GM10847 (cell line): ENCODE results near the gene NIN.

Experiments
- POLR2A ChIP-seq: IDR thresholded peaks from 2 replicates; pipeline ENCODE4 v1.6.1; 2011; ENCODE audit not compliant: insufficient read length; ENCODE audit errors: extremely low read depth

Gene NIN

DNA sequence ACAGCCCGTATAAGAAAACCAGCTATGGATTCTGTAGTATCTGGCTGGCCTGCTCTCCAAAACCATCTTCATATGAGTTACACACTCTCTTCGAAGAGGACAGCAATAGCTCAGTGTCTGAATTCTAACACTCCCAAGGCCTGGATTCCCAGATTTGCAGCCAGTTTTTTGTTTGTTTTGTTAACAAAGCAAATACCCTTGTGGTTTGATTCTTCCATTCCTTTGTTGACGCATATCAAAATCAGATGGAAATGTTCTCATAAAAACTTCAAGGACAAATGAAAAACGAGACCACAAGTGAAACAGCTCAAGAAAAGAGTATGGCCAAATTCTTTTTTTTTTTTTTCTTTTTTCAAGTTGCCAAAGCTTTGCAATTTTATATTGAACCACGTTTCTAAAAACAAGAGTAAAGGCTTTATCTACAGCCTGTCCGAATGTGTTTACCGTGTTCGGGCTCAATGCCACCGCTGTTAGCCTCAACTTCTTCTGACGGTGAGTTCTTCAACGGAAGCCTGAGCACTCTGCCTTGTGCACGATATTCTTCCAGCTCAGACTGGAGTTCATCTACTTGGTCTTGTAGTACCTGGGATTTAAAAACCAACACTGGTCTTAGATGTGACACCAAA lies 67.5 kb downstream of the NIN start:
- TF ChIP-seq POLR2A, result no peak

DNA sequence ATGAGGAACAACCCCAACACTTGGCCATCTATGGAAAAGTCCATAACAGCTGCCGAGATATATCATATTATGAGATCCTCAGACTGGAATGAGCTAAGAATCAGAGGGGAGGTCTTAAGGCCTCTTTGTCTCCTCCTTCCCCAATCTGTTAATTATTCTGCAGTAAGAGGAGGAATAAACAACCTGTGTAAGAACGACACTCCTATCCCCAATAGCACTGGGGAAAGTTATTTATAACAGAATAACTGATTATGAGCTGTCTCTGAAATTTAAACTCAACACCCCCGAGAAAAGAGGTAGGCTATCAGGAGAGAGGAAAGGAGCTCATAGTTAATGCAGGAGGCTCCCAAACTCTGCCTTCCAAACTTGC lies 68.0 kb downstream of the NIN start:
- no peak for TF ChIP-seq POLR2A

DNA sequence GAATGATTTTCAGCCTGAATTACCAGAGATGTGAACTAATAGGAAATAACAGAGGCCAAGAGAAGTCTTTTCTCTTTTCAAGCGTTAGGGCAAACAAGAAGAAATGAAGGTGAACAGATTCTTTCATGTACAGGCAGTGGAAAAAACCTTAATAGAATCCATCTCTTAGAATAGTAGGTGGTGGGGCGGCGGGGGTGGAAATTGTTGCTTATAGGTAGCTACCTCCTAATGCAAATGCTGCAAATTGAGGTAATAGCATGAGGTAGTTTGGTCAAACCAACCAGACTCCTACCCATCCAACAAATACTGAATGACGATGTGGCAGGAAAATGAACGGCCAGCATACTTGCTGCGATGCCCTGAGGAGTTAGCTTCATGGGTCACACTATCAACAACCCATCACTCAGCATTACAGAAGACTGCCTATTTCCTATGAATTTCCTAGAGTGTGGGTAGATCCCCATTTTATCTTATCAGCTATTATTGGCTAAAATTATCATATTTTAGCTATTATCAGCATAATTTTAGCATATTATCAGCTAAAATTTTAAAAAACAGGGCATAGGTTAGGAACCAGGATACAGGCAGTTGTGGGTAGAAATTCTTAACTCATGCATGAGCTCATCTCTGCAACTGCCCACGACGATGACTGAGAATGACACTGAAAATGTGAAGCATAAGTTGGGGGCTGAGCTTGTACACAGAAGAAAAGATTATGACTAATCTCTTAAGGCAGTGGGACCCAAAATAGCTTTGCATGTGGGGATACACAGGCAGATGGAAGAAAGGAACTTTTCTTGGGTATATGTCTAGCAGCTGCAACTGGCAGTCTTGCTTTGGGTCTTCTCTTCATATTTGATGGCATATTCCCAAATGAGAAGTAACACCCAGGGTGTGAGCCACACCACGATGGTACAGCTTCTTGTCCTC lies 68.7 kb downstream of the NIN start:
- TF ChIP-seq POLR2A, result no peak

DNA sequence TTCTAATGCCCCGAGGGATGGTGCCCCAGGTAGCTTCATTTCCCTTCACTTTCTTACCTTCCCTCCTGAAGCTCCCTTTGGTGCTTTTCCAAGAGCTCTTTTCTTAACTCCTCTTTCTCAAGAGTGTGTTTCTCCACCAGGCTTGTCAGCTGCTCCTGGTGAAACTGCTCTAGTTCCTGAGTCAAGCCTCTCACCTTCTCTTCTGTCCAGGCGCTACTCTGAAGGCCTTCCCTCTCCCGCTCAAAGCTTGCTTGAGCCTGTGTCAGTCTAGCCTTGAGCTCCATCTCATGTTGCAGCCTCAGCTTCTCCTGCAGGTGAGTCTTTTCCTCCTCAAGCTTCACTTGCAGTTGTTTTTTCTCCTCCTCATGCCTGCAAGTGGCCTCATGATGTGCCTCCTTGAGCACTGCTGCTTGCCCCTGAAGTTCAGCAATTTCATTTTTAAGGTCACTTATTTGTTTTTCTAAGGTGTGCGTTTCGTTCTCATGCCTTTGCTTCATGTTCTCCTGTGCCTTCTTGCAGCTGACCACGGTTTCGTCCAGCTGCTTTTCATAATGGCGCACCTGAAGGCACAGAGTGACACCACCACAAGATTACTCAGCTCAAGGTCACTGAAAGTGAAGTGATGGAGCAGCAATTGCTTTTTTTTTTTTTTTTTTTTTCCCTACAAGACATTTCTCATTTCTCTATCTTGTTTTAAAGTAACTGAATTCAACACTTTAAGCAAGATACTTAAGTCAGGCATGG lies 71.0 kb downstream of the NIN start:
- no peak for TF ChIP-seq POLR2A

DNA sequence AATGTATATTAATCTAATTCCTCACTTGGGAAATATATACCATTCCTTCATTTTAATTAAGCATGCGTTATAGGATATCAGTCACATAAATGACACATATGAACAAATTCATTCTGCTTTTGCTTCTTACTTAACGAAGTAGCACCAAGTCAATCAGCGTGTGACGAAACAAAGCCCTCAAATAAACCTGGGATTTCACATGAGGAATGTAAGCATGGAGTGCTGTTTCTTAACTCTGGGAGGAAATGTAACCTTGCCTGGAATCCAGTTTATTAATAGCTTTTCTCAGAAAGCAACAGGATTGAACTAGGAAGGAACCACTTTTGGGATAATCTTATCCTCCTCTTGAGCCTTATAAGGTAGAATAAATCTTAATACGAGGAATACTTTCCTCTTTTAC lies 72.0 kb downstream of the NIN start:
- TF ChIP-seq POLR2A, result no peak

DNA sequence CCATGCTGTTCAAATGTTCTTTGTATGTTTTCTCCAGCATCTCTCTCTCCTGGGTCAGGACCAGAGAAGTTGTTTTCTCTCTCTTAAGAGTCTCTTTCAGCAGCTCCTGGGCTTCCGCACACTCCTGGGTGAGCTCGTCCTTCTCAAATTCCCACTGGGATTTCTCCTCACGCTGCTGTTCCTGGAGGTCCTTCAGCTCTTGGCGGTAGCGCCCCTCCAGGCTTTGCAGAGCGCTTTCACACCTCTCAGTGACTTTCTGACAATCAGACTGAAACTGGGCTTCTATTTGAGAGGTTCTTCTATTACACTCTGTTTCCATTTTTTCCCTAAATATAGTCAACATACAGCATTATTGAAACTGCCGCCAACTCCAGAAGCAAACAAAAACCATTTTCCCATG lies 72.7 kb downstream of the NIN start:
- TF ChIP-seq POLR2A, result no peak

DNA sequence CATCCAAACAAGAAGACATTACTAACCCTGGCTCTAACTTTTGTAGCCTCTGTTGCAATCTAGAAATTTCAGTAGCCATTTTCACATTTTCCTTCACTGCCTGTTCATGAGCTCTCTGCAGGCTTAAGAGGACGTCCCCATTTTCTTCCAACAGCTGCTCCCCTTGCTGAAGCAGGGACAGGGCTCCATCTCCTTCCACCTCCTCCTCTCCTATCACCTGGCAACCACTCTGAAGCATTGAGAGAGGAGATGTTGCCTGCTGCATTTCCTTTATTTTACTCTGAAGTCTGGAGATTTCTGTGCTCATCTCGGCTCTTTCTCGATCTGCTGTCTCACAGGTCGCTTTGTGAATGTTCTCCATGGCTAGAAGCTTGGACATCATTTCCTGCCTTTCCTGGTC lies 73.3 kb downstream of the NIN start:
- TF ChIP-seq POLR2A, result no peak

DNA sequence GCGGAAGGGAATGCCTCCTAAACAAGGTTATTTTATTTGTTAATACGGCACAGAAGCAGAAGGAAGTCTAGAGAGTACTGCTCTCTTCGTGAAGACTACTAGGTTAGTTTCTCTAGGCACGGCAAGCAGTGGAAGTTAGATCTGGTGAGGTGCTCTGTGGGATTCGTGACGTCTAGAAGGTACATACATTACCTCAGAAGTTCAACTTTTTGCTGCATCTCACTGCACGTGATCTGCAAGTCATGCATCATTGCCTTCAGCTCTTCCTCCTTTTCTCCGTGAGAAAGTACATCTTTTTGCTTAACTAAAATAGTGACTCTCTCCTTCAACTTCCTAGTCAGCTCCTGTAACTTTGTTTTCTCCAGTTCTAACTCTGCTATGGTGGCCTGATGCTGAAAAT lies 74.7 kb downstream of the NIN start:
- TF ChIP-seq POLR2A, result no peak

DNA sequence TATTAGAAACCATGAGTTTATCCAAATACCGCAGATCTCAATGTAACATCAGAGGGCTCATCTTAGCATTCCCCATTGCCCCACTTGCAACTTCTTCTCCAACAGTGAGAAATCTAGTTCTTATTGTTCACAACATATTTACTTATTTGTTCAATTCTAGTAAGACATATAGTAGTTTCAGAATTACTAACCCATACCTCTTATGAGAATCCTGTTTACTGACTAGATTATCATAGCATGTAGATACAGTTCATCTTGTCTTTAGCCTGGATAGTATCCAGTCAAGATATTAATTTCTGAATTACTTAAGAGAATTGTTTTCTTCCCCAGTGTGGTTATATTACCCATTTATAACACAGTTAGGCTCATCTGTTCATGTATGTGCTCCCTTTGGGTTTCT lies 80.6 kb downstream of the NIN start:
- TF ChIP-seq POLR2A, result no peak

DNA sequence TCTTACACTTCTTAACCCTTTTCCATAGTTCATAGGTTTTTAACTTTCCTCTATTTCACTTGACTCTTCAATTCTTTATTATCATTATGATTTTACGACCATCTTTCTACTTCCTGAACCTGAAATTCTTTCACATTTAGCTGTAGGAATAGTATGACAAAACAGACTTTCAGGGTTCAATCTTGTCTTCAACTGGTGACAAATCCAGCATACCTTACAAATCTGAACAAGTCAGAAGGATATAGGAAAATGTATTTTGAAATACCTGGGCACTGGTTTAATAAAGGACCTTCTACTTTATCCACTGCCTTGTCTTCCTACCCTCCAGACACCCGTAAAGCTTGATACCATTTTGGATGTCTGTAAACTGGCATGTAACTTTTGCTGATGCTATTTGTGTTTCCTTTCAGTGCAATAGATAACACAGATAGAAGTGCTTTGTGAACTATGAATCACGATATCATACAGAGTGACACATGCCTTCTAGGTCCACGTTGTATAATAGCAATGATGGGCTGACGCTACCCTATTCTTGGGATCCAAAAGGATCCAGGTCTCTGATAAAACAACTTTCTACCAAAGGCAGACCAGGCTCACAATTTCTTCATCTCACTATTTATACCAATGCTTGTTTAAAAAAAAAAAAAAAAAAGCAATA lies 85.4 kb downstream of the NIN start:
- TF ChIP-seq POLR2A, result no peak

DNA sequence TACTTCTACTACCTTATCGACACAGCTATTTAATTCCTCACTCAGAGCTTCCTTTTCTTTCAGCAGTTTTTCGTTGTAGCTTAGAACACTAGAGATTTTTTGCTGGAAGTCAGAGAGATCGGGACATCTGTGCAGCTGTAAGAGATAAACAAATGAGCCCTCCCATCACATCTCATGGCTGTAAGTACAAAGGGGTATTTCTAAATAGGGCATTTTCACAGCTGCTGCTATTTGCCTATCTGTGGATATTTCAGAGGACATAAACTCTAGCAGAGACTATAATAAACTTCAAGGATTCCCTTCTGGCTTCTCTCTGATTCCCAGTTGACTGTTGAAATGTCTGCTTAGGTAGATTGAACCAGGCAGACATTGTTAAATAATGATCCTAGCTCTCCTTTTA lies 86.7 kb downstream of the NIN start:
- TF ChIP-seq POLR2A, result no peak

DNA sequence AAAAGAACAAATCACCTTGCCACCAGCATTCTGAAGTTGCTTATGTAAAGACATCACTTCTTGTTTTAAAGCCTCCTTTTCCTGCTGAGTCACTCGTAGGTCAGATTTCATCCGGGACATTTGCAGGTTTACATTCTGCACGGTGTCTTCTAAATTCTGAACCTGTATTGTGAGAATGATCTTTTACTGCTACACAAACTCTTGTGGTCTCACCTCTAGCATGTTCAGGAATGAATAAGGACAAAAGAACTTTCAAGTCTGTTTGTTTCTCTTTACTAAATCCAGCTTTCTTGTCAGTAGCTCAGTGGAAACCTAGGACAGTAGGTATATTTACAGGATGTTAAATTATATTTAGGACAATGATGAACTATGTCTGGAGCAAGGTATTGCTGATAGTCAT lies 89.4 kb downstream of the NIN start:
- TF ChIP-seq POLR2A, result no peak

DNA sequence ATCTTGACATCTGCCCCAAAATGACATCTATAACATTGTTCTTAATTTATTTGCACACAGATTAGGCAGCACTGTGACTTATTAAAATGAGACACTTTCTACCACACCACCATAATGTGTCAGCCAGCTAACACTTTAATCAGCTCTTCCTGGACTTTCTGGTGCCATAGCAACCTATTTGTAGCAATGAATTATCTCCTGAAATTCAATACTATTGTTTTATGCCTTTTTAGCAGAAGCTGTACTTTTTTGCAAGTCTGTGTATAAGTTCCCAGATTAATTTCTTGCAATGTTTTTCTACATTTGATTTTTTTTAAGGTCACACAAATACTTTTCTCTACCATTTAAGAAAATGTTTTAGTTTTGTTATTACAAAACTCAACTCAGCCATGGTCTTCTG lies 90.1 kb downstream of the NIN start:
- no peak for TF ChIP-seq POLR2A

DNA sequence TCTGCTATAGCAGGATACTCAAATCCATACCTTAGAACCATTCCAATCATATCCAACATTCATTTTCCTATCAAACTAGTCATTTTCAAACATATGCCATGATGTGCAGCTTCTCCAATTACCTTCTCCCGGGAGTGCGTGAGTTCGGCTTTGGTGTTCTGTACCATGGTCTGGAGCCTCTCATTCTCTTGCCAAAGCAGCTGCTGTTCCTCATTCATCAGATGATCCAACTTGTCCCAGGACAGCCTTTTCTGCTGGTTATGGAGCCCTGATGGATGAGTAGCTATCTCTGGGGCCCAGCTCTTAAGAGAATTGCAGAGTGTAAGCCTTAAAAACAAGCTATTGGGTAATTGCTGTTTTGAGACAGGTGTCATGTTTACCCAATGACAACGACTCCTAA lies 91.8 kb downstream of the NIN start:
- TF ChIP-seq POLR2A, result no peak

DNA sequence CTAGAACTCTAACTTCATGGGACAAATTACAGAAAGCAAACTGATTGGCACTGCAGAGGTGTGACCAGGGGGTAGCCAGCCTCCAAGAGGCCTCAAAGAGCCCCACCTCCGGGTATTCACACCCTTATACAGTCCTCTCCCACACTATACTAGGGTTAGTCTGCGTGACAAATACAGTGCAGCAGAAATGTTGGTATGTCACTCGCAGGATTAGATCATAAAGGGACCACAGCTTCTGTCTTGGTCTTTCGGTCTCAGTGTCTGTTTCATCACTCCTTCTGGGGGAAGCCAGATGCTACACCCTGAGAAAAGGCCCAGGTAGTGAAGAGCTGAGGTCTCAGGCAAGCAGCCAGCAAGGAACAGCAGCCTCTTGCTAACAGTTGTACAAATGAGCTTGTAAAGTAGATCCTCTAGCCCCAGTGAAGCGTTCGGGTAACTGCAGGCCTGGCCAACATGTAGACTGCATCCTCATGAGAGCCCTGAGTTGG lies 94.0 kb downstream of the NIN start:
- TF ChIP-seq POLR2A, result no peak
